Heart right ventricle (tissue), 16 donors: ENCODE measurements around the gene ZNF416. TPM values are rescaled to one million over a fixed set of nuclear protein-coding genes. Genes with fewer than 3 reads are reported as not detected.

Experiments
- ATAC-seq, 8 donors: fragments of 200-7000 bp; cut with Tn5 transposase; one replicate each; pipeline ENCODE4 v1.9.1; 2020; ENCODE audit warnings: mild to moderate bottlenecking in 8 of 8, moderate library complexity in 8 of 8, moderate number of reproducible peaks in 1 of 8
- DNase-seq, 2 donors: peaks; one replicate each; pipeline ENCODE4 v3.0.0-alpha.2; 2020
- H3K27ac ChIP-seq, 10 donors: fragments of 200-600 bp; sonication (generic) in 2 of 10; one replicate each; pipeline versions ENCODE4 v1.5.0 to v1.8.0; 2020 to 2022; ENCODE audit warnings: mild to moderate bottlenecking in 3 of 10
- H3K27me3 ChIP-seq, 7 donors: fragments of 200-600 bp; one replicate each; pipeline ENCODE4 v1.8.0; 2021 to 2022; ENCODE audit warnings: mild to moderate bottlenecking in 2 of 7
- H3K36me3 ChIP-seq, 9 donors: fragments of 200-600 bp; sonication (generic) in 1 of 9; one replicate each; pipeline versions ENCODE4 v1.5.0 to v1.8.0; 2020 to 2022; ENCODE audit warnings: mild to moderate bottlenecking in 2 of 9
- H3K4me1 ChIP-seq, 9 donors: fragments of 200-600 bp; sonication (generic) in 1 of 9; one replicate each; pipeline versions ENCODE4 v1.5.0 to v1.8.0; 2020 to 2022; ENCODE audit warnings: mild to moderate bottlenecking in 4 of 9
- H3K4me3 ChIP-seq, 10 donors: fragments of 200-600 bp; sonication (generic) in 2 of 10; one replicate each; pipeline versions ENCODE4 v1.5.0 to v1.8.0; 2020 to 2022; ENCODE audit warnings: mild to moderate bottlenecking in 7 of 10, moderate library complexity in 2 of 10
- H3K9me3 ChIP-seq, 11 donors: fragments of 200-600 bp in 10 of 11; sonication (generic) in 2 of 11; one replicate each; pipeline versions ENCODE4 v1.5.0 to v1.8.0; 2013 to 2022; ENCODE audit warnings: mild to moderate bottlenecking in 2 of 11, control low read depth in 1 of 11, moderate library complexity in 1 of 11
- WGBS, 2 donors: extraction: QIAGEN DNeasy Blood & Tissue Kit; methylation state at CpG; one replicate each; pipeline ENCODE4 v1.1.7; 2013; ENCODE audit warnings: inconsistent platforms in 1 of 2; 5-methylcytosine and 5-hydroxymethylcytosine counted together
- intact Hi-C, 10 donors: fragments of 100-400 bp; cut with DNase I; formaldehyde crosslinking; loops; one replicate each; pipeline versions ENCODE4 v1.11.1 to v1.14.2; 2022
- polyA plus RNA-seq, 2 donors: library from polyadenylated mRNA; stranded (reverse); fragments of 200-250 nt; gene quantifications; one replicate each; pipeline ENCODE4 v1.2.3, GENCODE V29; 2013
- total RNA-seq, 10 donors: library from RNA; stranded (reverse); fragmentation: NEBNext Ultra II Directional in 3 of 10; extraction: Animal tissue kit (Norgen Biotek cat#: 25700) in 3 of 10; gene quantifications; one replicate each; pipeline versions ENCODE4 v1.2.1 to v1.2.4, GENCODE V29; 2021 to 2023
- TF ChIP-seq, protein P1 (sequence below), 9 donors: fragments of 200-600 bp; sonication (generic) in 2 of 9; IDR thresholded peaks; one replicate each; pipeline versions ENCODE4 v1.5.0 to v1.8.0; 2021 to 2022; ENCODE audit warnings: antibody characterized with exemption in 9 of 9, mild to moderate bottlenecking in 5 of 9, moderate library complexity in 1 of 9
- donor health status: Arrhythmogenic right ventricular cardiomyopathy.
- donor health status: ischemic (EF 13 %, LVEDD 7.1; RV severe dilation, severe dysfunction).
- donor health status: healthy with polysubstance abuse.
- donor health status: DM: no; HTN: yes; CAD: no.
- donor health status: DM: no; HTN: no; CAD: no.
- donor health status: ischemic (EF 25% LVEDD 6.9; RV normal size, moderate dysfunction).
- donor health status: ischemic (EF 25% LVEDD 5.7; RV mildly dilated, moderate dysfunction).
- donor health status: healthy.
- donor health status: DM: yes; HTN: yes; CAD: no.
- donor health status: Ischemic cardiomyopathy.
- donor health status: ischemic (EF 35%, LVEDD 5.7; RV mildly dilated, moderate dysfunction).
- donor health status: nonischemic (EF 11% LVEDD 7.7; RV severe dilation, severe dysfunction).
- donor health status: DM: yes; HTN: yes; CAD: no.
- donor health status: PGD.
- donor health status: ischemic (EF 29% LVEDD 5.4; RV normal size, mild dysfunction).
- donor health status: nonischemic (EF 23%, LVEDD 6.1; RV moderate dilation, normal function).

Gene ZNF416
- total and polyA plus RNA-seq, 12 donors = 1.7 to 6.5 (median 4.4) TPM

DNA sequence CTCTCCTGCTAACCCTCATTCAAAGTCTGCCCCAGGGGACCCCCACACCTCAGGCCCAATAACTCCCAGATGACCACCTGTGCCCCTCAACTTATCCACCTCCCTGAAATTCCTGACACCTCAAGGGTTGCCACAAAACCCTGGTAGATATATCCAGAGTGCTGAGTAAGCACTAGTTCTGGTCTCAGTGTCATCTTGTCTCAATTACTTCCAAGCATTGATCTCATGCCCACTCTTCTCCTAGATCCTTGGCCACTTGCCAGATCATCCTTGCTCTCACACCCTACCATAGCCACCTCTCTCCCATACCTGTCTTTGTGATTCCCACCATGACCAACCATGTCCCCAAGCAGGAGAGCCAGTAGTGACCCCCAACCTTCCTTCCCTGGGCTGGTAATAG, 2.0 kb downstream of the ZNF416 start:
- DNase-seq (no peak), ATAC-seq (no peak)
- no peak overlapping the region for H3K4me3 ChIP-seq
- peaks cover 7 to 30% (median 14%) of the 10 kb centered on the region in 9 donors for H3K4me1 ChIP-seq
- no peaks in the 10 kb centered on the region for H3K27me3 ChIP-seq
- H3K36me3 ChIP-seq = peaks cover 3 to 60% (median 53%) of the 10 kb centered on the region in 9 donors
- H3K27ac ChIP-seq = no peak overlapping the region
- H3K9me3 ChIP-seq = peaks cover 0 to 82% (median 47%) of the 10 kb centered on the region in 11 donors
- TF ChIP-seq, protein P1, sequence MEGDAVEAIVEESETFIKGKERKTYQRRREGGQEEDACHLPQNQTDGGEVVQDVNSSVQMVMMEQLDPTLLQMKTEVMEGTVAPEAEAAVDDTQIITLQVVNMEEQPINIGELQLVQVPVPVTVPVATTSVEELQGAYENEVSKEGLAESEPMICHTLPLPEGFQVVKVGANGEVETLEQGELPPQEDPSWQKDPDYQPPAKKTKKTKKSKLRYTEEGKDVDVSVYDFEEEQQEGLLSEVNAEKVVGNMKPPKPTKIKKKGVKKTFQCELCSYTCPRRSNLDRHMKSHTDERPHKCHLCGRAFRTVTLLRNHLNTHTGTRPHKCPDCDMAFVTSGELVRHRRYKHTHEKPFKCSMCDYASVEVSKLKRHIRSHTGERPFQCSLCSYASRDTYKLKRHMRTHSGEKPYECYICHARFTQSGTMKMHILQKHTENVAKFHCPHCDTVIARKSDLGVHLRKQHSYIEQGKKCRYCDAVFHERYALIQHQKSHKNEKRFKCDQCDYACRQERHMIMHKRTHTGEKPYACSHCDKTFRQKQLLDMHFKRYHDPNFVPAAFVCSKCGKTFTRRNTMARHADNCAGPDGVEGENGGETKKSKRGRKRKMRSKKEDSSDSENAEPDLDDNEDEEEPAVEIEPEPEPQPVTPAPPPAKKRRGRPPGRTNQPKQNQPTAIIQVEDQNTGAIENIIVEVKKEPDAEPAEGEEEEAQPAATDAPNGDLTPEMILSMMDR (IDR thresholded peaks at IDR 0.05) = no peak
- intact Hi-C loops = no loop called here

DNA sequence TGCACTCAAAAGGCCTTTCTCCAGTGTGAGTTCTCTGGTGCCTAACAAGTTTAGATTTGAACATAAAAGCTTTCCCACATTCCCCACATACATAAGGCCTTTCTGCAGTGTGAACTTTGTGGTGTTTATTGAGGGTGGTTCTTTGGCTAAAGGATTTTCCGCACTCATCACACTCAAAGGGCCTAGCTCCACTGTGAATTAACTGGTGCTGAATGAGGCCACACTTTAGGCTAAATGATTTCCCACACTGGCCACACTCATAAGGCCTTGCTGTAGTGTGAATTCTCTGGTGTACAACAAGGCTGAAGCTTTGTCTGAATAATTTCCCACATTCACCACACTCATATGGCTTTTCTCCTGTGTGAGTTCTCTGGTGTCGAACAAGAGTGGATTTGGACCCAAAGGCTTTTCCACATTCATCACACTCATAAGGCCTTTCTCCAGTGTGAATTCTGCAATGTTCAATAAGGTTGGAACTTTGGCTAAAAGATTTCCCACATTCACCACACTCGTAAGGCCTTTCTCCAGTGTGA, 6.2 kb downstream of the ZNF416 start:
- H3K27me3 ChIP-seq = no peaks in the 10 kb centered on the region
- intact Hi-C loops = no loop called here
- ATAC-seq = no peak
- H3K4me3 ChIP-seq = no peak overlapping the region
- WGBS, 2 donors = 97 to 99% methylated on average over 3 of the region's 3 CpGs
- peaks cover 0 to 100% (median 70%) of the 10 kb centered on the region in 11 donors for H3K9me3 ChIP-seq
- no peak for DNase-seq
- peaks cover 3 to 68% (median 61%) of the 10 kb centered on the region in 9 donors for H3K36me3 ChIP-seq
- H3K27ac ChIP-seq = no peak overlapping the region
- TF ChIP-seq, protein P1 (IDR thresholded peaks at IDR 0.05) = no peak
- peaks cover 0 to 10% (median 1%) of the 10 kb centered on the region in 9 donors for H3K4me1 ChIP-seq

GRCh38 chr19:57570707-57571106, 8.0 kb downstream of the ZNF416 start:
- TF ChIP-seq, protein P1 (IDR thresholded peaks at IDR 0.05) = no peak
- peaks cover 3 to 50% (median 47%) of the 10 kb centered on the region in 9 donors for H3K36me3 ChIP-seq

GRCh38 chr19:57566396-57567265, 12.1 kb downstream of the ZNF416 start:
- ATAC-seq (no peak), DNase-seq (no peak)
- peaks cover 0 to 10% (median 6%) of the 10 kb centered on the region in 9 donors for H3K36me3 ChIP-seq
- H3K4me3 ChIP-seq = no peak overlapping the region
- TF ChIP-seq, protein P1 (IDR thresholded peaks at IDR 0.05) = no peak
- H3K27me3 ChIP-seq = no peaks in the 10 kb centered on the region
- no peak overlapping the region for H3K27ac ChIP-seq
- H3K9me3 ChIP-seq = peaks cover 0 to 100% (median 71%) of the 10 kb centered on the region in 11 donors
- intact Hi-C loops = loop anchor here in 1 of 10 donors (10.0 kb wide), 1 partner anchor 48 kb away; the partner anchor contains the start of gene ZNF134
- WGBS, 2 donors = 56 to 61% methylated on average over 7 of the region's 7 CpGs
- no peaks in the 10 kb centered on the region for H3K4me1 ChIP-seq

More at GRCh38 chr19:57570707-57571106, 8.0 kb downstream of the ZNF416 start:
- DNase-seq (no peak), ATAC-seq (no peak)
- Histone ChIP-seq H3K27ac (no peak overlapping the region), H3K4me3 (no peak overlapping the region), H3K27me3 (no peaks in the 10 kb centered on the region), H3K4me1 (no peaks in the 10 kb centered on the region), H3K9me3 (peaks cover 0 to 100% (median 87%) of the 10 kb centered on the region in 11 donors)
- intact Hi-C loops = no loop called here
